GM12872 (cell line): ENCODE results near the gene ASB14.

Experiments
- TF ChIP-seq, protein P1 (sequence below): IDR thresholded peaks from 3 replicates; pipeline ENCODE4 v1.5.1; 2011; ENCODE audit warnings: low read depth, mild to moderate bottlenecking, low read length, moderate library complexity; ENCODE audit not compliant: insufficient read depth

Gene ASB14

DNA sequence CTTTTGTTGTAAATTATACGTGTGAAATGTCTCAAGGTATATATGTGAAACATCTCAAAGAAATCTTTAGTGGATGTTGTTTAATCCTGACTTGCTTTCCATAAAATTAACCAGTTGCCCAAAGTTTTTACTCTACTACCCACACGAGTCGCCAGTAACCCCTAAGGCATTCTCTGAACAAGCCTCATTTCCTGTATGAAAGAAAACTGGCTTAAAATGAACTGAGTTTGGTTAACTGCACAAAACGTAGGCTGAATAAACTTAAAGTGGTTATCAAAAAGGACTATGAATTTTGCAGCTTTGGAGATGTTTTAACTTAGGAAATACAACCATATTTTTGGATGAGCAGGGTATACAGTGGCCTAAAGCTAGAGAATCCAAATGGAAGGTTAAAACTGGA is 67.6 kb downstream of the ASB14 start:
- TF ChIP-seq, protein P1, sequence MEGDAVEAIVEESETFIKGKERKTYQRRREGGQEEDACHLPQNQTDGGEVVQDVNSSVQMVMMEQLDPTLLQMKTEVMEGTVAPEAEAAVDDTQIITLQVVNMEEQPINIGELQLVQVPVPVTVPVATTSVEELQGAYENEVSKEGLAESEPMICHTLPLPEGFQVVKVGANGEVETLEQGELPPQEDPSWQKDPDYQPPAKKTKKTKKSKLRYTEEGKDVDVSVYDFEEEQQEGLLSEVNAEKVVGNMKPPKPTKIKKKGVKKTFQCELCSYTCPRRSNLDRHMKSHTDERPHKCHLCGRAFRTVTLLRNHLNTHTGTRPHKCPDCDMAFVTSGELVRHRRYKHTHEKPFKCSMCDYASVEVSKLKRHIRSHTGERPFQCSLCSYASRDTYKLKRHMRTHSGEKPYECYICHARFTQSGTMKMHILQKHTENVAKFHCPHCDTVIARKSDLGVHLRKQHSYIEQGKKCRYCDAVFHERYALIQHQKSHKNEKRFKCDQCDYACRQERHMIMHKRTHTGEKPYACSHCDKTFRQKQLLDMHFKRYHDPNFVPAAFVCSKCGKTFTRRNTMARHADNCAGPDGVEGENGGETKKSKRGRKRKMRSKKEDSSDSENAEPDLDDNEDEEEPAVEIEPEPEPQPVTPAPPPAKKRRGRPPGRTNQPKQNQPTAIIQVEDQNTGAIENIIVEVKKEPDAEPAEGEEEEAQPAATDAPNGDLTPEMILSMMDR: no peak

DNA sequence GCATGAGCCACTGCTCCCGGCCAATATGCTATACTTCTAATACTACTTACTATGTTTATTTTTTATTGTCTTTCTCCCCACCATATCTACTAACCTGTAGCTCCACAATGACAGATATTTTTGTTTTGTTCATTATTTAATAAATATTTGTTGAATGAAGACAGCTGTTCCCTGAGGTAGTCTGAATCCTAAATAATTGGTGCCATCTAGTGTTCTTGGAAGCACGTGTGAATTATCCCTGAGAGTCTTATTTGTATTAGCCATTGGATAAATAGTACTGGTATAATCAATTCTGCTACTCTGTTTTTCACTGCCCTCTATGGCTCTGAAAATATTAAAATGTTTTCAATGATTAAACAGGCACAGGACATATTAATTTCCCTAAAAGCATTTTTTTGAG is 70.6 kb downstream of the ASB14 start:
- TF ChIP-seq, protein P1: no peak
